ENCODE measurements around the gene HEXIM1. TPM values are rescaled to one million over a fixed set of nuclear protein-coding genes. Genes with fewer than 3 reads are reported as not detected.
A peak's percentile ranks its signal among the peaks of the same experiment; 100 is the strongest.

The HEXIM1 gene
- 8.6 TPM for total RNA-seq

GRCh38 chr17:45148183-45149036 is at the start of gene HEXIM1:
HEXIM1 (plus strand) TSS chr17:45148475; CDS start chr17:45149191, 716 bp downstream.
- peak; percentile 93 to 94 for DNase-seq (ENCODE audit: low spot score in 2 of 2)
- FAIRE-seq: peak; percentile 90

GRCh38 chr17:45098869-45099616 is 49.2 kb upstream of the HEXIM1 start:
- peak; percentile 62 to 87 for DNase-seq (ENCODE audit: low spot score in 2 of 2)
- FAIRE-seq: no peak

GRCh38 chr17:45101546-45101882 is 46.8 kb upstream of the HEXIM1 start:
- DNase-seq (ENCODE audit: low spot score in 2 of 2) (no peak), FAIRE-seq (no peak)

- DNase-seq (ENCODE audit: low spot score in 2 of 2): no peak
- FAIRE-seq: no peak
Measured at GRCh38 chr17:45101883-45102811, 46.1 kb upstream of the HEXIM1 start.

GRCh38 chr17:45102856-45103255 is 45.4 kb upstream of the HEXIM1 start:
- FAIRE-seq: no peak
- no peak for DNase-seq (ENCODE audit: low spot score in 2 of 2)

- no peak for FAIRE-seq
Measured at GRCh38 chr17:45103269-45103795, 44.9 kb upstream of the HEXIM1 start.

GRCh38 chr17:45104029-45104428 is 44.2 kb upstream of the HEXIM1 start:
- DNase-seq (ENCODE audit: low spot score in 2 of 2) (no peak), FAIRE-seq (no peak)

More at GRCh38 chr17:45103269-45103795, 44.9 kb upstream of the HEXIM1 start:
- no peak for DNase-seq (ENCODE audit: low spot score in 2 of 2)

GRCh38 chr17:45104497-45104896 is 43.8 kb upstream of the HEXIM1 start:
- FAIRE-seq (no peak), DNase-seq (ENCODE audit: low spot score in 2 of 2) (no peak)

- DNase-seq (ENCODE audit: low spot score in 2 of 2) (no peak), FAIRE-seq (no peak)
Measured at GRCh38 chr17:45104907-45105624, 43.2 kb upstream of the HEXIM1 start.

GRCh38 chr17:45106096-45106495 is 42.2 kb upstream of the HEXIM1 start:
- no peak for DNase-seq (ENCODE audit: low spot score in 2 of 2)
- FAIRE-seq: no peak

- FAIRE-seq: no peak
- DNase-seq (ENCODE audit: low spot score in 2 of 2): no peak
Measured at GRCh38 chr17:45106582-45106981, 41.7 kb upstream of the HEXIM1 start.

GRCh38 chr17:45107293-45108010 is 40.8 kb upstream of the HEXIM1 start:
- DNase-seq (ENCODE audit: low spot score in 2 of 2) (no peak), FAIRE-seq (no peak)

- no peak for FAIRE-seq
- DNase-seq (ENCODE audit: low spot score in 2 of 2): no peak
Measured at GRCh38 chr17:45108051-45108450, 40.2 kb upstream of the HEXIM1 start.

GRCh38 chr17:45108595-45109521 is 39.4 kb upstream of the HEXIM1 start:
- DNase-seq (ENCODE audit: low spot score in 2 of 2) (no peak), FAIRE-seq (no peak)

GRCh38 chr17:45110676-45111611 is 37.3 kb upstream of the HEXIM1 start:
- DNase-seq (ENCODE audit: low spot score in 2 of 2) (peak in 1 of 2 donors; percentile 73), FAIRE-seq (no peak)

- DNase-seq (ENCODE audit: low spot score in 2 of 2) (no peak), FAIRE-seq (no peak)
Measured at GRCh38 chr17:45111850-45112249, 36.4 kb upstream of the HEXIM1 start.

Measured in frontal cortex (tissue), 4 donors.